Ascending aorta (tissue), 2 donors: ENCODE results near the gene SEPTIN8. TPM values are rescaled to one million over a fixed set of nuclear protein-coding genes. Genes with fewer than 3 reads are reported as not detected.

Experiments used
- DNase-seq, 2 donors: peaks; one replicate each; pipeline ENCODE4 v3.0.0-alpha.2; 2019; ENCODE audit warnings: low spot score in 2 of 2
- H3K27ac ChIP-seq, 2 donors: fragments of 200-600 bp; sonication (generic); one replicate each; pipeline ENCODE4 v1.5.1; 2016 to 2017; ENCODE audit warnings: mild to moderate bottlenecking in 1 of 2
- H3K27me3 ChIP-seq: fragments of 200-600 bp; sonication (generic); one replicate; pipeline ENCODE4 v1.5.1; 2017
- H3K36me3 ChIP-seq, 2 donors: fragments of 200-600 bp; sonication (generic); one replicate each; pipeline ENCODE4 v1.5.1; 2016
- H3K4me1 ChIP-seq, 2 donors: fragments of 200-600 bp; sonication (generic); one replicate each; pipeline ENCODE4 v1.5.1; 2016 to 2017; ENCODE audit warnings: mild to moderate bottlenecking in 1 of 2
- H3K4me3 ChIP-seq, 2 donors: fragments of 200-600 bp; sonication (generic); one replicate each; pipeline ENCODE4 v1.5.1; 2016 to 2017; ENCODE audit warnings: mild to moderate bottlenecking in 1 of 2
- H3K9me3 ChIP-seq, 2 donors: fragments of 200-600 bp; sonication (generic); one replicate each; pipeline ENCODE4 v1.5.1; 2016
- CTCF ChIP-seq, 3 experiments: fragments of 200-600 bp in 2 of 3; fragments of 450-650 bp in 1 of 3; sonication (generic) in 2 of 3; IDR thresholded peaks; one replicate each; pipeline ENCODE4 v1.5.1; 2016 to 2019; ENCODE audit warnings: antibody characterized with exemption in 3 of 3, mild to moderate bottlenecking in 1 of 3, moderate library complexity in 1 of 3
- intact Hi-C: fragments of 100-400 bp; cut with DNase I; formaldehyde crosslinking; loops from one replicate; pipeline ENCODE4 v1.15.1; 2023
- total RNA-seq: library from RNA; depleted of rRNA; stranded (reverse); fragments of >200 nt; gene quantifications from one replicate; pipeline ENCODE4 v1.1.0, GENCODE V29; 2016

Gene SEPTIN8
- total RNA-seq, 1 donor from 2014 or later: 113 TPM

- no peak for DNase-seq
Measured at GRCh38 chr5:132766020-132766805, 10.8 kb downstream of the SEPTIN8 start.

DNA sequence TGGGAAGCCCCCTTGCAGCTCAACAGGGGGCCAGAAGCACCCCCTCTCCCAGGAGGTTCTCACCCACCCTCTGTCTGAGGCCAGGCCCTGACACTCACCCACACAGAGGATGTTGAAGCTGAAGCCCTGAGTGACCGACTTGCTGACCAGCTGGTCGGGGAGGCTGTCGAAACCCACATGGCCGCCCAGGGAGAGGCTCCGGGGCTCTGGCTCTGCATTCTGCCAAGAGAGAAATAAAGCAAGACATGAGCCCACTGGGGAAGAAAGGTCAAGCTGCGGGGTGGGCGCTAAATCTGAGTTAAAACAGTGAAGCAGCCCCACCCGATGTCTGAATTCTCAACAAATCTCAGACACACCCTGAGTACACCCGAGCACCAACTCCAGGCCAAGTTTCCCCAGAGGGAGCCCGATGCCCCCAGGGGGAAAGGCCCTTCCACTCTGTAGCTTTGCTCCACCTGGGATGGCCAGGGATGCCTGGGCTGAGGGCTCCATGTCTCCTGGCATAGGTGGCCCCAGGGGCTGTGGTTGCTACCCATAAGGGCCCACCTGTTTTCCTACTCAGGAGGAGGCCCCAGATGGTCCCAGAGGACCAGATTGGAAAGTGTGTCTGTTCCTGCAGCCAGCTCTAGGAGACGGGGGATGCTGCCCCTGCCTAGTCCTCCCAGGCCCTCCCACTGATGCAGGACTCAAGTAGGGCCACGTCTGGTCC is 11.6 kb downstream of the SEPTIN8 start:
- H3K4me3 ChIP-seq: no peak overlapping the region
- peaks cover 24% of the 10 kb centered on the region in 2 donors for H3K4me1 ChIP-seq
- TF ChIP-seq CTCF (IDR thresholded peaks at IDR 0.05): no peak
- no peaks in the 10 kb centered on the region for H3K9me3 ChIP-seq
- no peaks in the 10 kb centered on the region for H3K27me3 ChIP-seq
- no peak for DNase-seq
- peak overlapping the region; percentile 30 to 43 for H3K27ac ChIP-seq
- H3K36me3 ChIP-seq: peaks cover 47 to 48% of the 10 kb centered on the region in 2 donors
- intact Hi-C loops: no loop called here

More at GRCh38 chr5:132766020-132766805, 10.8 kb downstream of the SEPTIN8 start:
- Histone ChIP-seq H3K27me3 (no peaks in the 10 kb centered on the region), H3K4me3 (no peak overlapping the region), H3K27ac (peak overlapping the region; percentile 30 to 43), H3K9me3 (no peaks in the 10 kb centered on the region), H3K4me1 (peaks cover 28 to 32% of the 10 kb centered on the region in 2 donors), H3K36me3 (peaks cover 40 to 41% of the 10 kb centered on the region in 2 donors)
- intact Hi-C loops: no loop called here
- TF ChIP-seq CTCF (IDR thresholded peaks at IDR 0.05): no peak

DNA sequence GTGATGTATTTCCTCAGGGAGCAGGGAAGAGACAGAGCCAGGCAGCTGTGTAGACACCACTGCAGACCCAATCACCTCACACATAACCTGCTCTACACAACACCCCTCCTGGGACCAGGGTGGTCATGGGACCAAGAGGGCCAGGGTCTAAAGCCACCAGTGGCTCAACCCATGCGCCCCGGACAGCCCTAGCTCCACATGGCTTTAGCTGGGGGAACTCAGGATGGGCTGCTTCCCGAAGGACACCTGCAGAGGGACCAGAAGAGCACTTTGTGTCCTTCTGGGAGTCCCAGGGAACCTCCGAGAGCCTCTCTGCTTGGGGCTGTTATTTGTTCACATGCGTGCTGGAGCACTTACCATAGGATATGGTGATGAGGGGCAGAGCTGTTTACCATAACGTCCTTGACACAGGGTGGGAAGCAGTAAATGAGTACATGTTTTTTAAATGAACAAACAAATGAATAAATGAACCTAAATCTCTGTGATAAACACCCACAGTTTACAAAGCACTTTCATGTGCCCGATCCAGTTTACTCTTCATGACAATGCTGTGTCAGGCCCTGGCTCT is 12.3 kb downstream of the SEPTIN8 start:
- peak in 1 of 2 donors; percentile 30 for DNase-seq
- peaks cover 21% of the 10 kb centered on the region in 2 donors for H3K4me1 ChIP-seq
- no peaks in the 10 kb centered on the region for H3K9me3 ChIP-seq
- no peak for TF ChIP-seq CTCF (IDR thresholded peaks at IDR 0.05)
- peaks cover 54 to 55% of the 10 kb centered on the region in 2 donors for H3K36me3 ChIP-seq
- intact Hi-C loops: no loop called here
- no peaks in the 10 kb centered on the region for H3K27me3 ChIP-seq
- peak overlapping the region in 1 of 2 donors; percentile 30 for H3K27ac ChIP-seq
- no peak overlapping the region for H3K4me3 ChIP-seq

DNA sequence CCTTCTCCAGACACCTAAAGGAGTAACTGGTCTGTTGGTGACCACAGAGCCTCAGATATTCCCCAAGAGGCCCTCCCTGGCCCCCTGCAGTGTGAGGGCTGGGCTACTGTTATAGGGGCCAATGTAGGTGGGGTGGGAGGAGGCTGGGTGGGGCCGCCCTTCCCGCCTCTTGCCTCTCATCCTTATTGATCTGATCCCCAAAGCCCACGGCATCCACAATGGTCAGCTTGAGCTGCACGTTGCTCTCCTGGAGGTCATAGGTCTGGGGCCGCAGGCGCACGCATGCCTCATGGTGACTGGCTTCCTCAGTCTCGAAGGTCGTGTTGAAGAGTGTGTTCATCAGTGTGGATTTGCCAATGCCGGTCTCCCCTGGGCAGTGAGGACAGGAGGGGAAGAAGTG is 13.0 kb downstream of the SEPTIN8 start:
- Histone ChIP-seq H3K4me1 (peaks cover 17% of the 10 kb centered on the region in 2 donors), H3K9me3 (no peaks in the 10 kb centered on the region), H3K36me3 (peaks cover 61 to 62% of the 10 kb centered on the region in 2 donors), H3K27me3 (no peaks in the 10 kb centered on the region), H3K27ac (no peak overlapping the region), H3K4me3 (no peak overlapping the region)
- TF ChIP-seq CTCF (IDR thresholded peaks at IDR 0.05): no peak
- intact Hi-C loops: no loop called here
- peak in 1 of 2 donors; percentile 51 for DNase-seq

GRCh38 chr5:132763181-132764036 is 13.6 kb downstream of the SEPTIN8 start:
- no peak for TF ChIP-seq CTCF (IDR thresholded peaks at IDR 0.05)
- Histone ChIP-seq H3K36me3 (peaks cover 68 to 69% of the 10 kb centered on the region in 2 donors), H3K9me3 (no peaks in the 10 kb centered on the region), H3K27me3 (no peaks in the 10 kb centered on the region), H3K4me3 (no peak overlapping the region), H3K27ac (no peak overlapping the region), H3K4me1 (peaks cover 11% of the 10 kb centered on the region in 2 donors)
- intact Hi-C loops: no loop called here
- peak in 1 of 2 donors; percentile 28 for DNase-seq
